ENCODE measurements around the gene GRAP2. TPM values are rescaled to one million over a fixed set of nuclear protein-coding genes. Genes with fewer than 3 reads are reported as not detected.
"Not testable (repeated sequence)": the region's sequence is repeated elsewhere in the genome, so short reads cannot be mapped to it uniquely, and the experiment has no call there.

GRAP2 gene
- total RNA-seq, 4 donors from 2014 or later: 5.8 to 92.4 (median 6.1) TPM

DNA sequence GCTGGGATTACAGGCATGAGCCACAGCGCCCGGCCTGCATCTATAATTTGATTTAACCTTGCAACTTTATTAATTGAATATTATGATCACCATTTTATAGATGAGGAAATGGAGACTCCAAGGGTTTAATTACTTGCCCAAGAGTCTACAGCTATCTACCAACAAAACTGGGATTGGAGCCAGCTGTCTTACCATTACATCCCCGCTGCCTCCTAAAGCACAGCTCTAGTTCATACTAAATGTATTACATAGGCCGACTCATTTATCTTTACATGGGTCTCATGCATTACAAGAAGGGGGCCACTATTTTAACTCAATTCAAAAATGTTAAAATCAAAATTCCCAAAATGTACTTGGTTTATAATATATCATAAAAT lies 45.2 kb downstream of the GRAP2 start:
- H3K4me3 ChIP-seq: no peak overlapping the region
- no peak for TF ChIP-seq POLR2A (IDR thresholded peaks at IDR 0.05)
- TF ChIP-seq, protein P1, sequence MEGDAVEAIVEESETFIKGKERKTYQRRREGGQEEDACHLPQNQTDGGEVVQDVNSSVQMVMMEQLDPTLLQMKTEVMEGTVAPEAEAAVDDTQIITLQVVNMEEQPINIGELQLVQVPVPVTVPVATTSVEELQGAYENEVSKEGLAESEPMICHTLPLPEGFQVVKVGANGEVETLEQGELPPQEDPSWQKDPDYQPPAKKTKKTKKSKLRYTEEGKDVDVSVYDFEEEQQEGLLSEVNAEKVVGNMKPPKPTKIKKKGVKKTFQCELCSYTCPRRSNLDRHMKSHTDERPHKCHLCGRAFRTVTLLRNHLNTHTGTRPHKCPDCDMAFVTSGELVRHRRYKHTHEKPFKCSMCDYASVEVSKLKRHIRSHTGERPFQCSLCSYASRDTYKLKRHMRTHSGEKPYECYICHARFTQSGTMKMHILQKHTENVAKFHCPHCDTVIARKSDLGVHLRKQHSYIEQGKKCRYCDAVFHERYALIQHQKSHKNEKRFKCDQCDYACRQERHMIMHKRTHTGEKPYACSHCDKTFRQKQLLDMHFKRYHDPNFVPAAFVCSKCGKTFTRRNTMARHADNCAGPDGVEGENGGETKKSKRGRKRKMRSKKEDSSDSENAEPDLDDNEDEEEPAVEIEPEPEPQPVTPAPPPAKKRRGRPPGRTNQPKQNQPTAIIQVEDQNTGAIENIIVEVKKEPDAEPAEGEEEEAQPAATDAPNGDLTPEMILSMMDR (IDR thresholded peaks at IDR 0.05): no peak
- no peaks in the 10 kb centered on the region for H3K27me3 ChIP-seq
- H3K9me3 ChIP-seq: no peaks in the 10 kb centered on the region
- H3K27ac ChIP-seq: no peak overlapping the region
- no peaks in the 10 kb centered on the region for H3K36me3 ChIP-seq
- no peak for DNase-seq
- peaks cover 0 to 10% (median 0%) of the 10 kb centered on the region in 4 donors for H3K4me1 ChIP-seq

DNA sequence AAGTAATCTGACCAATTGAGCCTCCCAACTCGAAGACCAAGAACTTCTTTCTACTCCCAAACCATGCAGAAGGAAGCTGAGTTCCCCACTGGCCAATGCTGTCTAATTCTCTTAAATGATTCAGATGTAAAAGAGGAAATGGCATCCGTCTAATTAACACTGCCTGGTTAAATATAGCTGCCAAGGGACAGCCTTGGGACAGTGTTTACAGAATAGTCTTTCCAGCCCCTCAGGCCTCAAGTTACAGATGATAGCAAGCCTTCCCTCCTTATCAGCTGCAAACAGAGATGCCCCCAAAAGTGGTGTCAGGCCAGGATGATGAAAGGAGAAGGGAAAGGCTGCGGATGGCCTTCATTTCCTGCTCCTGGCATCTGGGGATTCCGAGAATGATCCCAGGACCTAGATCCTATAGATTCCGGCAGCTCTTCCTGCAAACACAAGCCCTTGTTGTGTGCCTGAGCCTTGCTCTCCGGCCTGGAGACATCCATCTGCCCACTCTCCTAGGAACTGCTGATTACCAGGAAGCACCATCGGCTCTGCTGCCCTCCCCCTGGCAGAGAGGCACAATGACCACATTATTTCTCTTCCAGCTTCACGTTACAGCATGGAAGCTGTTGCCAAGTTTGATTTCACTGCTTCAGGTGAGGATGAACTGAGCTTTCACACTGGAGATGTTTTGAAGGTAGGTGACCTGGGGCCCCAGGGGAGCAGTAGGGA lies 45.8 kb downstream of the GRAP2 start:
- peak overlapping the region in 1 of 4 donors; percentile 40 for H3K27ac ChIP-seq
- no peaks in the 10 kb centered on the region for H3K27me3 ChIP-seq
- no peak for DNase-seq

DNA sequence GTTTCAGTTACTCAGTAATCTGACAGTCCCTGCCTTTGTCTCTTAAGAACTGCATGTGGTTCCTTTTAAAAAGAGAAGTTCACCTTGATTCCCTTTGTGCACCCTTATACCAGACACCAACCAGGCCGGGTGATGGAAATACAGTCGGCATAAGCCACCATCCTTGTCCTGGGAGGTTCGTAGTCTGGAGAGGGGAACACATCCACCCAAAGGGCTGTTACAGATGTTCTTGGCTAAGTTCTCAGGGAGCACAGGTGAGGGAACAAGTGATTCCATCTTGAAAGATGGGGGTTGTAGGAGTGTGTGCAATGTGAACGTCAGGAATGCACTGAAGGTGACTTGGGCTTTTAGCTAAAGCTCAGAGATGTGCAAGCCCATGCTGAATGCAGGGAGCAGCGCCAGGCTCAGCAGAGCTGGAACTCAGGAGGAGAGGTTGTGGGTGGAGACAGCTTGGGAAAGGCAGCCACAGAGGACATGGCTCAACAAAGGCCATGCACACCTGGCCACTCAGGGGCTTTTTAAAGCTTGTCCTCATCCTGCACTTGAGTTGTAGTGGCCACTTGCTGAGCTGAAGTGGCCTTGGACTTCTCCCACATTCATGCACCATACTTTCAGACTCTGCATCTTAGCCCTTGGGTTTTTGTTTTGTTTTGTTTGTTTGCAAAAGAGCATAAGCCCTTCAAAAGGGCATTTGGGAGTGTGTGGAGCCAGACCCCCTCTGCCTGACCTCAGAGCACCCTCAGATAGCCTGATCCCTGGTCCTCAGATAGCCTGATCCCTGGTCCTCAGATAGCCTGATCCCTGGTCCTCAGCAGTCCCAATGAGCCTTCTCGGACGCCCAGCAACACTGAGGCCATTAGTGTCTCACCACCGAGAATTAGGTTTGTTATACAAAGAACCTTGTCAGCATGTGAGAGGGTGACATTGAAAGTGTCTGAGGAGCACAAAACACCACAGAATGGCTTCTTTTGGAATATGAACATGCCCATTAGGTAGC lies 46.6 kb downstream of the GRAP2 start:
- TF ChIP-seq POLR2A (IDR thresholded peaks at IDR 0.05): no peak
- TF ChIP-seq, protein P1 (IDR thresholded peaks at IDR 0.05): no peak
- Histone ChIP-seq H3K27me3 (no peaks in the 10 kb centered on the region), H3K36me3 (no peaks in the 10 kb centered on the region), H3K9me3 (no peaks in the 10 kb centered on the region), H3K27ac (peak overlapping the region in 1 of 4 donors; percentile 40), H3K4me1 (peaks cover 0 to 10% (median 0%) of the 10 kb centered on the region in 4 donors), H3K4me3 (no peak overlapping the region)
- DNase-seq: peak in 1 of 3 donors; percentile 25

More for the DNA sequence above, 45.8 kb downstream of the GRAP2 start:
- Histone ChIP-seq H3K4me3 (no peak overlapping the region), H3K36me3 (no peaks in the 10 kb centered on the region), H3K9me3 (no peaks in the 10 kb centered on the region), H3K4me1 (peaks cover 0 to 10% (median 0%) of the 10 kb centered on the region in 4 donors)
- TF ChIP-seq, protein P1 (IDR thresholded peaks at IDR 0.05): no peak

DNA sequence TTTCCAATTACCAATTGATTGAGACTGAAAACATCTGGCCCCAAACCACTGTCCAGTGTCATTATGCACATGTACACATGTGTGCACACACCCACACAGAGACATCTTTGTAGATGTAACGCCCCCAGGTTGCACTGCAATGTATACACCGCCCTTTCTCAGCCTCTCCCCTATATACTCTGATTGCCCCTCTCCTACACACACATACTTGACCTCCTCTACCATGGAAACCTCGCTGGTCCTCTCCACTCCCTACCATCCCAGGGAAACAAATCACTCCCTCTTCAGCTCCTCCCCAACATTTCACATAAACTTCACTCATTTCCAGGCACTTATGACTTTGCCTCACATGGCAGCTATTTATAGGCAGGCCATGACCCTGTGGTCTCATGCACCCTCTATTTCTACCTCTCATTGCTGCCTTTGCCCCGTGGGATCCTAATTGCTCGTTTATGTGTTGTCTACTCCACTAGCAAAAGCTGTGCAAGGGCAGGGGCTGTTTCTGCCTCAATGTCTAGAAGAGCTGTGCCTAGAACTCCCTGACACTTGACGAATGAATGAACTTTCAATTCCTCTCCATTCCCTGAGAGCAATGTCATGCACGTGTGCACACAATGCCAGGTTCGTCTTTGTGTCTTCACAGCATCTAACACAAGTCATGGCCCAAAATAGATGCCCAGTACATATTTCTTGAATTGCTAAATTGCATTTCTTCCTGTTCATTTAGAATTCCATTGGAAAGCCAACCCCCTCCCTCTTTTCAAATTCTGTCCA lies 49.3 kb downstream of the GRAP2 start:
- Histone ChIP-seq H3K27me3 (no peaks in the 10 kb centered on the region), H3K9me3 (no peaks in the 10 kb centered on the region), H3K27ac (no peak overlapping the region), H3K36me3 (no peaks in the 10 kb centered on the region), H3K4me1 (peaks cover 0 to 10% (median 0%) of the 10 kb centered on the region in 4 donors), H3K4me3 (no peak overlapping the region)
- no peak for DNase-seq
- TF ChIP-seq POLR2A (IDR thresholded peaks at IDR 0.05): no peak
- TF ChIP-seq, protein P1 (IDR thresholded peaks at IDR 0.05): no peak

DNA sequence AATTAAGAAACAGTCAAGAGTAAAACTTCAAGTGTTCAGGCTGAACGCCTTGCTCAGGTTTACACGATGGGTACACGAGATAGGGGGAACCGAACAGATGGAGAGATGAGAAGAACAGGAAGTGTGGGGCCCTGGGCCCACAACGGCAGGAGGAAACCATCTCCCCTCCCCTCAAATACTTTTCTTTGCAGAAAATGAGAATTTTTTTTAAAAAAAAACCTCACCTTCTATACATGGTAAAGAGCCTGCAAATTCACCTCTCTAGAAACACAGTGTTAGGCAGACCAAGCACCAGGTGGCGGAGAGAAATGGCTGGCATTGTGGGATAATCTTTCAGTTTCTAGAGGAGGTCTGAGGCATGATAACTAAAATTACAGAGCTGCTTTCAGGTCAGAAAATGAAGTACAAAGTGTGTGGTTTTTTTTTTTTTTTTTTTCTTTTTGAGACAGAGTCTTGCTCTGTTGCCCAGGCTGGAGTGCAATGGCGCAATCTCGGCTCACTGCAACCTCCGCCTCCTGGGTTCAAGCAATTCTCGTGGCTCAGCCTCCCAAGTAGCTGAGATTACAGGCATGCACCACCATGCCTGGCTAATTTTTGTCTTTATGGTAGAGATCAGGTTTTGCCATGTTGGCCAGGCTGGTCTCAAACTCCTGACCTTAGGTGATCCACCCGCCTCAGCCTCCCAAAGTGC lies 50.9 kb downstream of the GRAP2 start:
- DNase-seq: peak in 1 of 3 donors; percentile 34
- H3K9me3 ChIP-seq, H3K27me3 ChIP-seq, H3K36me3 ChIP-seq, H3K4me3 ChIP-seq: not testable (repeated sequence)
- Histone ChIP-seq H3K4me1 (peaks cover 0 to 13% (median 0%) of the 10 kb centered on the region in 4 donors), H3K27ac (peak overlapping the region in 2 of 4 donors; percentile 43 to 47)

Data from Peyer's patch (tissue), 4 donors.